GM21529 (cell line): ENCODE measurements around the gene CNGA2.

Experiments
- ATAC-seq: cut with Tn5 transposase; IDR thresholded peaks from one replicate; pipeline ENCODE4 v1.9.1; 2021; ENCODE audit not compliant: unreplicated experiment

CNGA2 gene

GRCh38 chrX:151750511-151750910 lies 16.0 kb downstream of the CNGA2 start:
- ATAC-seq: no peak

GRCh38 chrX:151752847-151753246 lies 18.3 kb downstream of the CNGA2 start:
- no peak for ATAC-seq

DNA sequence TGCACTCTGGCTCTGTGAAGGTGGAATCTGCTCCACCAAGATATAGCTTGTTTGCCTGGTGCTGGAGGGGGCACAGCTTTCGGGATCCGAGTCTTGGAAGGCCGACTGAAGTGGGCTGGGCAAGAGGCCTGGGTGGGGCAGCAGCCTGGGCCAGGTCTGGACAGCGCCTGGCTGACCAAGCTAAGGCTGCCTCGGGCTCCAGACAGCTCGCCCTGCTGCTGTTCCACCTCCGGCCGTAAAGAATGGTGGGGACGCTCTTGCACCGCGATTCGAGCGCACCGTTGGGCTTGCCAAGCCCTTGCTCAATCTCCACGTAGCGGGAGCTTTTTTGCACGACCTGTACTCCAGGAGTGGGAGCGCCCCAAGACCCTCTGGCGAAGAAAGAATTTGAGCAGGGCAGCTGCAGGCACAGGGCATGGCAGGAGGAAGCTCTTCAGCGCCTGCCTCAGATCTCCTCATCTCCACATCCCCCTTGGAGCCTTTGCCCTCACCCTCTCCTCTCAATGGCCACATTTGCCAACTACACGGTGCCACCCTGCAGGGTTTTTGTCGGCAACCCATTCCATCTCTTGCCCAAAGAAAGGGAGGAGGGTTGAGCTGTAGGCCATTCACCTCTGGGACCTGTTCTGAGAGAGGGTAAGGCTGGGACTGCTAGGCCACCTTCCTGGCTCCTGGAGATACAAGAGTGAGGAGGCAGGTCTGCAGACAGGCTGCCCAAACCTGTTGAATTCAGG lies 18.9 kb downstream of the CNGA2 start:
- ATAC-seq: peak; percentile 86

GRCh38 chrX:151754047-151754429 lies 19.5 kb downstream of the CNGA2 start:
- no peak for ATAC-seq

GRCh38 chrX:151754641-151755215 lies 20.2 kb downstream of the CNGA2 start:
- no peak for ATAC-seq

DNA sequence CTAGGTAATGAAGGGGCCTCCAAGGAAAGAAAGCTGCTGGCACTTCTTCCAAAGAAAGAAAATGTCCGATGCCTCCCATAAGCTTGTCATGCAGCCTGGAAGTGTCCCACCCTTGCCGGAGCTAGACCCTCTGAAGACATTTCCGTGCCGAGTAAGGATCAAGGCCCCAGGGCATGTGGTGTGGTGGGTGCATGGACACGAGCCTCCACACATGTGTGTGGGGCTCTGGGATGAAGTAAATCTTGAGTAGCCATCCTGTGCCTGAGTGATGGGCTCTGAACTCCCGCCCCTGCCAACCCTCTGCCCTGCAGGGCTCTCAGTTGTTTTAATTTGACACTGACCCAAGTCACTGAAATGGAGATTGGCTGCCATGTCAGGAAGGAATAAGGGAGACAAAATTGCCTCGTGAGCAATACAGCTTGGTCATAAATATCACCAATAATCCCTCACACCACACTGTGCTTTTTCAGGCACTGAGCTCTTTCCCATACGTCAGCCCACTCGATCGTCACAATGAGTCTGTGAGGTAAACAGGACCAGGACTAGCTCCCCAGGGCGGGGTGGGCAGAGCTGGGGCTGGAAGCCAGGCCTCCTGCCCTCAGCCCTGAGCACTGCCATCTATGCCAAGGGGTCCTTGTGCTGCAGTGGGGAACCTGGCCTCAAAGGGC lies 24.6 kb downstream of the CNGA2 start:
- ATAC-seq: no peak

GRCh38 chrX:151762802-151763201 lies 28.3 kb downstream of the CNGA2 start:
- no peak for ATAC-seq

- ATAC-seq: no peak
Measured at GRCh38 chrX:151763711-151764110, 29.2 kb downstream of the CNGA2 start.

- no peak for ATAC-seq
Measured at GRCh38 chrX:151765026-151765425, 30.5 kb downstream of the CNGA2 start.

DNA sequence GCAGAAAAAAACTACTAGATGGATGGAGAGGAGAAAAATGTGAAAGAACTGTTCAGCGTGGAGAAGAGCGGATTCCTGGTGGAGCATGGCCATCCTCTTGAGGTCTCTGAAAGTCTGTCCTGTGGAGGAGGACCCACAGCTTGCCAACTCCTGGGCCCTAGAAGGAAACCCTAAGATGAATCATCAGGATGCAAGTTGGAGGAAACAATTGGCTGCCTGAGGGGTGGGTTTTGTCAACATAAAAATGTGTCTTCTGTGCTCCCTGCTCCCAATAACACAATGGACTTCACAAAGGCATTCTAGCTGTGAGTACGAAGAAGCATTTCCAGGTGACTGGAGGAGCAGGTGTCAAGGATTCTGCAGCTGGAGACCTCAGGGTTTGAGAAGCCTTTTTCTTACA lies 37.2 kb downstream of the CNGA2 start:
- no peak for ATAC-seq

DNA sequence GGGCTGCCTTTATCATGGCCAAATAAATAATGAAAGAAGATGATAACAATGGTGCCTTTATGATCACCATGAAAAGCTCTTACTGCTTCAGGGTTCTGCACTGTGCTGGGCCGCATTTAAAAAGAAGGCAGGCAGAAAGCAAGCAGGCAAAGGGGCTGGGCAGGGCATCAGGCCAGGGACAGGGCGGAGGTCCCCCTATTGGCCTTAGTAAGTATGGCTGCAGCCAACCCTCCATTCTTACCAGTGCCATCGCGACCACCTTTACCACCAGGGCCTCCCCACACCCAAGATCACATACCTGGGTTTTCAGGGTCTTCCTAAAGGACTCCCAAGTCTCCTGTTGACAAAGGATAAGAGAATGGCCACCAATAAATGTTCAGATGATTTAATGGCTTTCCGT lies 38.9 kb downstream of the CNGA2 start:
- no peak for ATAC-seq

- ATAC-seq: no peak
Measured at GRCh38 chrX:151774421-151774820, 39.9 kb downstream of the CNGA2 start.

GRCh38 chrX:151776181-151776731 lies 41.7 kb downstream of the CNGA2 start:
- ATAC-seq: no peak

DNA sequence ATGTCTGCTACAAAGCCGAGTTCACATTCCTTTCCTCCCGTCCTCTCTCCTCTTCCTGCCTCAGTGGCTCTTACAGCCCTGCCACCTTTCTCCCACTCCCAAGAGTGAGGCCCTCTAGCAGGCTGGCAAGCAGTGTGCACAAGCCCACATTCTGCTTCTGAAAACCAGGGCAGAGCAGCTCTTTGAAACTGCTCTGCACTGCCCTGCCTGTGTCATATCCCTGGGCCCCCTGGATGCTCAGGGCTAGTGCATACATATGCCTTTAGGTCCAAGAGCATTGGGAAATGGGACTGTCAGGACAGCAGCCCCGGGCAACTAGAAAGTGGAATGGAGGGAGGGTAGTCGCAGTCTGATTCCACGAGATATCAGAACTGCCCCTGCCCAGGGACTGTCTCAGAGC lies 42.4 kb downstream of the CNGA2 start:
- no peak for ATAC-seq

- ATAC-seq: no peak
Measured at GRCh38 chrX:151779258-151779657, 44.7 kb downstream of the CNGA2 start.

DNA sequence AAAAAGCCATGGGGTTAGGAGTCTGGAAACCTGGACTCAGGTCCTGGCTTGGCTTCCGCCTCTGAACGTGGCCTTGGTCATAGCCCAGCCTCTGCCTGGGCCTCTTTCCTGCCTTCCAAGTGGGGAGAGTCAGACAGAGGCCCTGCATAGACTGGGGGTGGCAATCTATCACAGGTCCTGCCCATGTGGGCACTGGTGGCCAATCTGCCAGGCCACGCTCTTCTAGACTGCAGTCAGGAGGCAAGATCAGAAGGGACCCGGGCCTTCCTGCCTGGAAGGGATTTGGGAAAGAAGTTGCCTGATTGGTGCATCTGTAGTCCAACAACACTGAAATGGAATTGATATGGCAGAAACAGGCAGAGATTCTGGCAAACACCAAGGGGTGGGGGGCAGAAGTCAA lies 46.1 kb downstream of the CNGA2 start:
- no peak for ATAC-seq

- no peak for ATAC-seq
Measured at GRCh38 chrX:151789179-151789800, 54.7 kb downstream of the CNGA2 start.

GRCh38 chrX:151790481-151791160 lies 56.1 kb downstream of the CNGA2 start:
- ATAC-seq: no peak

DNA sequence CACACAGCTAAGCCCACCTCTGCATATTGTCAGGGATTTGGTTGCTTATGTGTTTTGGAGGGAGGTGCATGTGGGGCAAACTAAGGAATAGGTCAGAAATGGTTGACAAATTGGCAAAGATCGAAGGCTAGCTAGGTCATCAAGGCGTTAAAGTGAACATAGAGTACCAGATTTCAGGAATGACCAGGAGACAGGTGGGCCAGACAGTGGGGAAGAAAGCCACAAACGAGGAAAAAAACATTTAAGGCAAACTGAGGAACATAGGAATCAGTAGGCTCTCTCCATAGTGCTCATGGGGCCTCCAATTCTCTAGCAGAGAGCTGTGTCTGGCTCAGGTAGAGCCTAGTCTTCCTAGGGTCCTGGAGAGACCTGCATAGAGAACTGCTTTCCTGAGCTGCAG lies 57.4 kb downstream of the CNGA2 start:
- no peak for ATAC-seq

DNA sequence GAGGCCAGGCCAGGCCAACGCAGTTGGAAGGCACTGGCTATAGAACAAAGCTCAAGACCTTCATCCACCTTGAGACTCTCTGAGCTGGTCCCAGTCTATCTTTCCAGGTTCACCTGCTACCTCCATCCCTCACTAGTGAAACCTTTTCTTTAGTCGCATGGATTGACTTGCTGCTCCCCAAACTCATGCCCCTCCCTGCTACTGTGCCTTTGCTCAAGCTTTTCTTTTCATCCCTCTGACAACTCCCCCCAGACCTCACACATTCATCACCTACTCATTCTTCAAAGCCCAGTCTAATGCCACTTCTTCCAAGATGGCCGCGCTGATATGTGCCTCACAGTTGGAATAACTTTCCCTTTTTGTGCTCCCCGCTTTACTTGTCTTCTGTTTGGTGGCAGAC lies 58.0 kb downstream of the CNGA2 start:
- no peak for ATAC-seq

- ATAC-seq: no peak
Measured at GRCh38 chrX:151793886-151794285, 59.3 kb downstream of the CNGA2 start.
